GM12891 (cell line): ENCODE data around the gene CEACAM18.
"Not testable (repeated sequence)": the region's sequence is repeated elsewhere in the genome, so short reads cannot be mapped to it uniquely, and the experiment has no call there.

Experiments used
- DNase-seq: peaks from one replicate; pipeline ENCODE4 v3.0.0; 2011; ENCODE audit warnings: low spot score; ENCODE audit not compliant: insufficient read length
- FAIRE-seq: peaks from 2 replicates; lab custom pipeline; 2011; peaks lifted over from hg19 to GRCh38; lab: Jason Lieb, UNC
- PAX5 ChIP-seq: IDR thresholded peaks from 2 replicates; pipeline ENCODE4 v1.6.1; 2011; ENCODE audit warnings: low read length, moderate library complexity, mild to moderate bottlenecking; ENCODE audit not compliant: insufficient read depth, severe bottlenecking
- POLR2A ChIP-seq: IDR thresholded peaks from 2 replicates; pipeline ENCODE4 v1.6.1; 2011; ENCODE audit warnings: low read depth, low read length, control low read depth
- POLR2AphosphoS5 ChIP-seq: IDR thresholded peaks from 2 replicates; pipeline ENCODE4 v1.6.1; 2011; ENCODE audit warnings: low read depth, low read length, control low read depth
- POU2F2 ChIP-seq: IDR thresholded peaks from 2 replicates; pipeline ENCODE4 v1.6.1; 2011; ENCODE audit warnings: low read depth, mild to moderate bottlenecking, control low read depth, low read length, moderate library complexity
- SPI1 ChIP-seq: IDR thresholded peaks from 2 replicates; pipeline ENCODE4 v1.6.1; 2011; ENCODE audit warnings: low read depth, low read length, control low read depth
- TAF1 ChIP-seq: IDR thresholded peaks from 2 replicates; pipeline ENCODE4 v1.6.1; 2011; ENCODE audit warnings: low read depth, low read length, control low read depth

The CEACAM18 gene

DNA sequence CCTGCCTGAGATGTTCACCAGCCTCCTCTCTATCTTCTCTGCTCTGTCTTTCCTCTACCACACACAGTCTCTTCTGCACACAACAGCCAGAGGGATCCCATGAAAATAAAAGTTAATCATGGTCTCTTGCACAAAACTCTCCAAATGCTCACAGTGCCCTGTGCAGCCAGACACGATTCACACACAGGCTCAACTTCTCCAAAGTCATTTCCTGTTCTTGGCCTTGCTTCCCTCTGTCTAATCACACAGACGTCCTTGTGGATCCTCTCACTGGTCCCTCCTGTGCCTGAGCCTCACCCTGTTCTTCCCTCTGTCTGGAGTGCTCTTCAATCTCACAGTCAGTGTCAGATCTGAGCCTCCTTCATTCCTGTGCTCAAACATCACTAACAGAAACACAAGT, 15.4 kb downstream of the CEACAM18 start:
- no peak for DNase-seq

GRCh38 chr19:51497666-51498065, 19.3 kb downstream of the CEACAM18 start:
- FAIRE-seq (no peak), DNase-seq (no peak)
- TF ChIP-seq POLR2AphosphoS5: no peak

More for the DNA sequence above, 15.4 kb downstream of the CEACAM18 start:
- no peak for FAIRE-seq
- TF ChIP-seq POLR2AphosphoS5: no peak
- no peak for TF ChIP-seq POLR2A
- no peak for TF ChIP-seq SPI1
- no peak for TF ChIP-seq TAF1
- no peak for TF ChIP-seq POU2F2
- no peak for TF ChIP-seq PAX5

DNA sequence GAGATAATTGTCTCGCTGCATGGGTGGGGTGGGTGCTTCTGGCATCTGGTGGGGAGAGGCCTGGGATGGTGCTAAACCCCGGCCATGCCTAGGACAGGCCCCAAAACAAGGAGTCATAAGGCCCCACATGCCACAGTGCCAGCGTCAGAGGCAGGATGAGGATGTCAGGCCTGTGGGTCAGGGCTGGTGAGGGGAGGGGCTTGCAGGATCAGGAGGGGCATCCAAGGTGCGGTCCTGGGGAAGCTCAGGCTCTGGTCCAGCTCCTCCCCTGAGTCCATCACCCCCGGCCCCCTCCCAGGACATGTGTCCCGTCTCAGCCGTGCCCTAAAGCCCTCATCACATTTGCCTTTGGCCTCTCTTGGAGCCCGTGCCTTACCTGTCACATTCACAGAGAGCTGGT, 22.6 kb downstream of the CEACAM18 start:
- DNase-seq, FAIRE-seq: not testable (repeated sequence)

DNA sequence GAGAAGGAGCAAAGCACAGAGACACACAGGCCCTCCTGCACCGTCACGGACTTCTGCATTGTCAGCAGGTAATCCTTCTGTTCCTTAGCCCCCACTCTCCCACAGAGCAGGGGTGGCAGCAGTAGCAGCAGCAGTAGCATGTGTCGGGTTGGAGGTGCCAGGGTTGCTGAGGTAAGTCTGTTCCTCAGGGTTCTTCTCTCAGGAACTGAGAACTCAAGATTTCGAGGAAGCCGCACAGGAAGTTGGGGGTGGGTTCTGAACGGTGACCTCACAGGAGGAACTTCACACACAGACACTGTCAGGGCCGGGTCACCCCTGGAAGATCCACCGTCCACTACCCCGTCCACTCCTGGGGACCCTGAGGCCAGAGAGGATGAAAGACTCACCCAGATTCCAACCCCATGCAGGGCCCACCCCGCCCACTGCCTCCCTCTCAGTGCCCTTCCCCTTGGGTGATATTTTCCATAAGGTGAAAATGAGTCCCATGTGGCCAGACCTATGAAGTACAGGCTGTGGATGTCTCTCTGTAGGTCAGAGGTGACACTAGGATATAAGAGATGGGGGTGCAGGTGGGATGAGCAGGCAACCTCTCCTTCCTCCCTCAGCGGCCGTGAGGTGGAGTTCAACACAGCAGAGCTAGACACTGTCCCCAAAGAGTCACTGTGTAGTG, 23.4 kb downstream of the CEACAM18 start, which contains the start of gene SIGLEC12:
Gene SIGLEC12, minus strand, starts transcription at position 207 of the 670 bp plus-strand sequence. Its CDS starts 67 bp downstream, at position 140.
- FAIRE-seq: no peak

GRCh38 chr19:51503286-51503817, 25.0 kb downstream of the CEACAM18 start:
- TF ChIP-seq SPI1: no peak
- no peak for TF ChIP-seq TAF1
- no peak for TF ChIP-seq POU2F2
- no peak for TF ChIP-seq POLR2A
- no peak for TF ChIP-seq PAX5
- no peak for TF ChIP-seq POLR2AphosphoS5
- DNase-seq (no peak), FAIRE-seq (no peak)

More for the DNA sequence above, 23.4 kb downstream of the CEACAM18 start, which contains the start of gene SIGLEC12:
- no peak for DNase-seq
- TF ChIP-seq SPI1 (no peak), PAX5 (no peak), POU2F2 (no peak), POLR2A (no peak), TAF1 (no peak), POLR2AphosphoS5 (no peak)

DNA sequence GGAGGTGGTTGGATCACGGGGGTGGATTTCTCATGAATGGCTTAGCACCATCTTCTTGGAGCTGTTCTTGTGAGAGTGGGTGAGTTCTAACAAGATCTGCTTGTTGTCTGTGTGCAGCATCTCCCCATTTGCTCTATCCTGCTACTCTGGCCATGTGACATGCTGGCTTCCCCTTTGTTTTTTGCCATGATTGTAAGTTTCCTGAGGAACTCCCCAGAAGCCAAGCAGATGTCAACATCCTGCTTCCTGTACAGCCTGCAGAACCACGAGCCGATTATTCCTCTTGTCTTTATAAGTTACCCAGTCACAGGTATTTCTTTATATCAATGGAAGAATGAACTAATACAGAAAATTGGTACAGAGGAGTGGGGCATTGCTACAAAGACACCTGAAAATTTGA, 25.6 kb downstream of the CEACAM18 start:
- no peak for TF ChIP-seq PAX5
- DNase-seq: no peak
- no peak for FAIRE-seq

GRCh38 chr19:51505904-51506303, 27.6 kb downstream of the CEACAM18 start:
- FAIRE-seq (no peak), DNase-seq (no peak)
- no peak for TF ChIP-seq POLR2AphosphoS5
- no peak for TF ChIP-seq SPI1
- TF ChIP-seq PAX5: no peak

GRCh38 chr19:51507192-51507591, 28.9 kb downstream of the CEACAM18 start:
- TF ChIP-seq PAX5 (no peak), POU2F2 (no peak), POLR2AphosphoS5 (no peak), POLR2A (no peak), SPI1 (no peak), TAF1 (no peak)
- FAIRE-seq: no peak

GRCh38 chr19:51507640-51508058, 29.3 kb downstream of the CEACAM18 start:
- DNase-seq (no peak), FAIRE-seq (no peak)
- TF ChIP-seq POU2F2: no peak
- no peak for TF ChIP-seq POLR2A
- no peak for TF ChIP-seq TAF1
- TF ChIP-seq POLR2AphosphoS5: no peak
- no peak for TF ChIP-seq SPI1

More at GRCh38 chr19:51507192-51507591, 28.9 kb downstream of the CEACAM18 start:
- DNase-seq: no peak

DNA sequence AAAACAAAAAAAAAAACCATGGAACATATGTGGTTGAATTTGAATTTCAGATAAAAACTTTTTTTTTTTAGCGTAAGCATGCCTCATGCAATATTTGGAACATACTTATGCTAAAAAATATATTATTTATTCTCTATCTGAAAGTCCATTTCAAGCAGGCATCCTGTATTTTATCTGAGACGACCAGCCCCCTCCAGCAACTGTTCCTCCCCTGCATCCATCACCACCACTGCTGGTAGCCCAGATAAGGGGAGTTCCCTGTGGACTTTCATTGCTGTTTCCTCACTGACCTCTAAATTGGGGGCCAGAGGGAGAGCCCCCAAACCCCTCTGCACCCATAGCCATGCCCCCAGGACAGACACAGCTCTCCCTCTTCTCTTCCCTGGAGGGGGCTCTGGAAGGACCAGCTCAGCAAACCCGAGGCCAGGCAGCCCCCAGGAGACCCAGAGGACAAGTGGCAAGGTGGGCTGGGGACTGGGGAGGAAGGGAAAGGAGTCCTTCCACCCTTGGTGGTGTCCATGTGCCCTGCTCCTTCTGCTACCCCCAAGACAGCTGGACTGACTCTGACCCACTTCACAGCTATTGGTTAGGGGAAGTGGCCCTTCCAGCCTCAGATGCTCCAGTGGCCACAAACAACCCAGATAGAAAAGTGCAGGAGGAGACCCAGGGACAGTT, 29.9 kb downstream of the CEACAM18 start:
- no peak for FAIRE-seq
- TF ChIP-seq POLR2AphosphoS5 (no peak), POLR2A (no peak), TAF1 (no peak), POU2F2 (no peak), PAX5 (no peak), SPI1 (no peak)
- no peak for DNase-seq

- no peak for DNase-seq
- TF ChIP-seq SPI1 (no peak), POLR2A (no peak), TAF1 (no peak), POLR2AphosphoS5 (no peak), PAX5 (no peak)
- no peak for FAIRE-seq
These were observed 31.7 kb downstream of the CEACAM18 start for GRCh38 chr19:51509823-51510660.
